Right lobe of liver (tissue), 6 donors: ENCODE data around the gene CAMK1G. TPM values are rescaled to one million over a fixed set of nuclear protein-coding genes. Genes with fewer than 3 reads are reported as not detected.

Source experiments
- ATAC-seq, 4 donors: fragments of 200-7000 bp; cut with Tn5 transposase; one replicate each; pipeline ENCODE4 v1.9.1; 2020; ENCODE audit warnings: mild to moderate bottlenecking in 4 of 4, moderate library complexity in 4 of 4
- DNase-seq, 3 donors: peaks; one replicate each; pipeline ENCODE4 v3.0.0-alpha.2; 2020
- H3K27ac ChIP-seq, 3 donors: fragments of 200-600 bp; one replicate each; pipeline ENCODE4 v1.8.0; 2022
- H3K27me3 ChIP-seq, 2 donors: fragments of 200-600 bp; one replicate each; pipeline ENCODE4 v1.8.0; 2022
- H3K36me3 ChIP-seq, 4 donors: fragments of 200-600 bp; sonication (generic) in 1 of 4; one replicate each; pipeline versions ENCODE4 v1.5.1 to v1.8.0; 2017 to 2022; ENCODE audit warnings: control low read depth in 1 of 4
- H3K4me1 ChIP-seq, 4 donors: fragments of 200-600 bp; sonication (generic) in 1 of 4; one replicate each; pipeline versions ENCODE4 v1.5.1 to v1.8.0; 2017 to 2022; ENCODE audit warnings: control low read depth in 1 of 4
- H3K4me3 ChIP-seq, 3 donors: fragments of 200-600 bp; one replicate each; pipeline ENCODE4 v1.8.0; 2022
- H3K9me3 ChIP-seq, 4 donors: fragments of 200-600 bp; sonication (generic) in 1 of 4; one replicate each; pipeline versions ENCODE4 v1.5.1 to v1.8.0; 2017 to 2022; ENCODE audit warnings: control low read depth in 1 of 4
- CTCF ChIP-seq, 4 donors: fragments of 200-600 bp in 3 of 4; fragments of 450-650 bp in 1 of 4; IDR thresholded peaks; one replicate each; pipeline versions ENCODE4 v1.5.1 to v1.8.0; 2016 to 2022; ENCODE audit warnings: antibody characterized with exemption in 4 of 4, mild to moderate bottlenecking in 2 of 4
- POLR2A ChIP-seq: fragments of 450-650 bp; IDR thresholded peaks from one replicate; pipeline ENCODE4 v1.6.1; 2017; ENCODE audit warnings: antibody characterized with exemption, mild to moderate bottlenecking
- WGBS: methylation state at CpG from one replicate; pipeline ENCODE4 v1.1.6; 2018; ENCODE audit warnings: low coverage, low lambda C conversion rate; ENCODE audit not compliant: insufficient coverage; ENCODE audit errors: missing lambda C conversion rate; 5-methylcytosine and 5-hydroxymethylcytosine counted together
- intact Hi-C, 2 donors: fragments of 100-400 bp; cut with DNase I; formaldehyde crosslinking; loops; one replicate each; pipeline versions ENCODE4 v1.11.2 to v1.14.1; 2022
- total RNA-seq, 6 experiments: library from RNA; depleted of rRNA in 2 of 6; stranded (reverse); fragments of >200 nt in 2 of 6; fragmentation: NEBNext Ultra II Directional in 3 of 6; extraction: Animal tissue kit (Norgen Biotek cat#: 25700) in 3 of 6; gene quantifications; one replicate each; pipeline versions ENCODE4 v1.1.0 to v1.2.4, GENCODE V29; 2016 to 2023
- donor health status: DM: no; HTN: yes; CAD: no.
- donor health status: DM: no; HTN: no; CAD: no.
- donor health status: DM: no; HTN: no; CAD: no.
- donor health status: DM: no; HTN: yes; CAD: no.
- donor health status: DM: no; HTN: yes; CAD: no.

The CAMK1G gene
- total RNA-seq, 6 experiments from 2014 or later, result 0.17 to 0.80 (median 0.37) TPM; not detected in 2

GRCh38 chr1:209549443-209550205, 33.9 kb upstream of the CAMK1G start:
- no peaks in the 10 kb centered on the region for H3K4me1 ChIP-seq
- 43% methylated on average over 6 of the region's 6 CpGs for WGBS
- H3K27me3 ChIP-seq, result no peaks in the 10 kb centered on the region
- H3K9me3 ChIP-seq, result no peaks in the 10 kb centered on the region
- DNase-seq (no peak), ATAC-seq (no peak)
- intact Hi-C loops, result no loop called here
- no peaks in the 10 kb centered on the region for H3K36me3 ChIP-seq
- TF ChIP-seq CTCF (IDR thresholded peaks at IDR 0.05) (peak in 1 of 4 donors; percentile 7), POLR2A (no peak)
- no peak overlapping the region for H3K27ac ChIP-seq
- H3K4me3 ChIP-seq, result no peak overlapping the region

- no peaks in the 10 kb centered on the region for H3K9me3 ChIP-seq
- WGBS, result 79% methylated on average over 2 of the region's 2 CpGs
- no peaks in the 10 kb centered on the region for H3K36me3 ChIP-seq
- ATAC-seq, result no peak
- TF ChIP-seq CTCF (IDR thresholded peaks at IDR 0.05), result no peak
- TF ChIP-seq POLR2A, result no peak
- H3K27ac ChIP-seq, result no peak overlapping the region
- intact Hi-C loops, result no loop called here
- no peaks in the 10 kb centered on the region for H3K27me3 ChIP-seq
- no peak overlapping the region for H3K4me3 ChIP-seq
- DNase-seq, result no peak
- H3K4me1 ChIP-seq, result no peaks in the 10 kb centered on the region
Measured at GRCh38 chr1:209550519-209550918, 33.0 kb upstream of the CAMK1G start.

- intact Hi-C loops, result no loop called here
- TF ChIP-seq POLR2A (no peak), CTCF (IDR thresholded peaks at IDR 0.05) (no peak)
- no peaks in the 10 kb centered on the region for H3K4me1 ChIP-seq
- no peaks in the 10 kb centered on the region for H3K27me3 ChIP-seq
- H3K27ac ChIP-seq, result no peak overlapping the region
- 39% methylated on average over 4 of the region's 5 CpGs for whole genome bisulfite sequencing
- ATAC-seq (no peak), DNase-seq (no peak)
- no peak overlapping the region for H3K4me3 ChIP-seq
- no peaks in the 10 kb centered on the region for H3K36me3 ChIP-seq
- H3K9me3 ChIP-seq, result no peaks in the 10 kb centered on the region
Measured at GRCh38 chr1:209552406-209553264, 30.9 kb upstream of the CAMK1G start.

GRCh38 chr1:209554761-209555611, 28.5 kb upstream of the CAMK1G start:
- Histone ChIP-seq H3K4me3 (no peak overlapping the region), H3K36me3 (no peaks in the 10 kb centered on the region), H3K27ac (no peak overlapping the region), H3K4me1 (no peaks in the 10 kb centered on the region), H3K27me3 (no peaks in the 10 kb centered on the region), H3K9me3 (no peaks in the 10 kb centered on the region)
- DNase-seq, result no peak
- WGBS, result 90% methylated on average over 6 of the region's 9 CpGs
- intact Hi-C loops, result no loop called here
- ATAC-seq, result no peak
- no peak for TF ChIP-seq POLR2A
- no peak for TF ChIP-seq CTCF (IDR thresholded peaks at IDR 0.05)
